Adipocyte (in vitro differentiated cells): ENCODE measurements around the gene EHBP1L1.

ENCODE experiments used
- DNase-seq: peaks from one replicate; pipeline ENCODE4 v3.0.0-alpha.2; 2015; ENCODE audit warnings: low read depth
- H3K27me3 ChIP-seq: replicated peaks from 2 replicates; pipeline ENCODE4 v1.7.0; 2013; ENCODE audit warnings: mild to moderate bottlenecking, low read length, moderate library complexity; ENCODE audit not compliant: control insufficient read depth, insufficient read depth
- H3K36me3 ChIP-seq: 2 replicates; pipeline ENCODE4 v1.7.0; 2013; ENCODE audit warnings: low read length, mild to moderate bottlenecking, moderate library complexity; ENCODE audit not compliant: control insufficient read depth, insufficient read depth, severe bottlenecking
- H3K4me1 ChIP-seq: 2 replicates; pipeline ENCODE4 v1.7.0; 2013; ENCODE audit warnings: mild to moderate bottlenecking, low read length, moderate library complexity; ENCODE audit not compliant: control insufficient read depth, insufficient read depth
- H3K4me3 ChIP-seq: 2 replicates; pipeline ENCODE4 v1.7.0; 2013; ENCODE audit warnings: mild to moderate bottlenecking, low read length, moderate library complexity
- H3K9ac ChIP-seq: 2 replicates; pipeline ENCODE4 v1.7.0; 2013; ENCODE audit warnings: mild to moderate bottlenecking, low read length, moderate library complexity
- H3K9me3 ChIP-seq: 2 replicates; pipeline ENCODE4 v1.7.0; 2013; ENCODE audit warnings: mild to moderate bottlenecking, low read length, moderate library complexity; ENCODE audit not compliant: control insufficient read depth

Gene EHBP1L1

DNA sequence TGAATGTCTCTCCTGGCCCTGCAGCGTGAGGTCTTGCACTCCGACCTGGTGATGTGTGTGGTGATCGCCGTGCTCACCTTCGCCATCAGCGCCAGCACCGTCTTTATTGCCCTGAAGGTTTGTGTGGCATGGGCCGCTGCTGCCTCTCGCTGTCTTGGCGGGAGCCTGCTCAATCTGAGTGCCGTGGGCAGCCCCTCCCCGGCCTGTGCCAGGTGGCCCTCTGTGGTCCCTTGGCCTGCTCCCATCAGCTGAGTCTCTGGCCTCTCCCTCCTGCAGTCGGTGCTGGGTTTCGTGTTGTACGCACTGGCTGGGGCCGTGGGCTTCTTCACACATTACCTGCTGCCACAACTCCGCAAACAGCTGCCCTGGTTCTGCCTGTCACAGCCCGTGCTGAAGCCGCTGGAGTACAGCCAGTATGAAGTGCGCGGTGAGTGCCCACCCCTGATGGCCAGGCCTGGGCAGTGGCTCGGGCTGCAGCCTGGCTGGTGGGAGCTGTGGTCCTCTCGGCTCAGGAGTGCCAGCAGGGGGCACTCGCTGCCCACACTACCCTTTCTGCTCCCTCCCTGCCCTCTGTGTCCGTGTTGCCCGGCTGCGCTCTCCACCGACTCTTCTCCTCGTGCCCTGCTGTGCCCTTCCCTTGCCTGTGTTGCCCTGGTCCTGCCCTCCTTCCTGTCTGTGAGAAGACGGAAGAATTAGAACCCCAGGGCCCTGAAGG, 49.9 kb downstream of the EHBP1L1 start:
- H3K9me3 ChIP-seq, result no peaks in the 10 kb centered on the region
- H3K27me3 ChIP-seq, result no peaks in the 10 kb centered on the region
- no peak overlapping the region for H3K4me3 ChIP-seq
- H3K4me1 ChIP-seq, result no peaks in the 10 kb centered on the region
- DNase-seq, result peak; percentile 32
- no peak overlapping the region for H3K9ac ChIP-seq
- H3K36me3 ChIP-seq, result peaks cover 92% of the 10 kb centered on the region

- no peaks in the 10 kb centered on the region for H3K4me1 ChIP-seq
- peaks cover 89% of the 10 kb centered on the region for H3K36me3 ChIP-seq
- H3K9ac ChIP-seq, result no peak overlapping the region
- H3K27me3 ChIP-seq, result no peaks in the 10 kb centered on the region
- DNase-seq, result no peak
- H3K4me3 ChIP-seq, result no peak overlapping the region
- no peaks in the 10 kb centered on the region for H3K9me3 ChIP-seq
These were observed 51.3 kb downstream of the EHBP1L1 start for GRCh38 chr11:65627202-65627601.

- no peaks in the 10 kb centered on the region for H3K4me1 ChIP-seq
- DNase-seq, result no peak
- no peaks in the 10 kb centered on the region for H3K9me3 ChIP-seq
- H3K9ac ChIP-seq, result no peak overlapping the region
- H3K36me3 ChIP-seq, result peaks cover 76% of the 10 kb centered on the region
- no peak overlapping the region for H3K4me3 ChIP-seq
- no peaks in the 10 kb centered on the region for H3K27me3 ChIP-seq
These were observed 53.7 kb downstream of the EHBP1L1 start for GRCh38 chr11:65629579-65629978.

GRCh38 chr11:65630215-65630614, 54.4 kb downstream of the EHBP1L1 start:
- no peak overlapping the region for H3K9ac ChIP-seq
- H3K4me3 ChIP-seq, result no peak overlapping the region
- H3K4me1 ChIP-seq, result no peaks in the 10 kb centered on the region
- peaks cover 77% of the 10 kb centered on the region for H3K36me3 ChIP-seq
- H3K9me3 ChIP-seq, result no peaks in the 10 kb centered on the region
- no peak for DNase-seq
- H3K27me3 ChIP-seq, result no peaks in the 10 kb centered on the region

DNA sequence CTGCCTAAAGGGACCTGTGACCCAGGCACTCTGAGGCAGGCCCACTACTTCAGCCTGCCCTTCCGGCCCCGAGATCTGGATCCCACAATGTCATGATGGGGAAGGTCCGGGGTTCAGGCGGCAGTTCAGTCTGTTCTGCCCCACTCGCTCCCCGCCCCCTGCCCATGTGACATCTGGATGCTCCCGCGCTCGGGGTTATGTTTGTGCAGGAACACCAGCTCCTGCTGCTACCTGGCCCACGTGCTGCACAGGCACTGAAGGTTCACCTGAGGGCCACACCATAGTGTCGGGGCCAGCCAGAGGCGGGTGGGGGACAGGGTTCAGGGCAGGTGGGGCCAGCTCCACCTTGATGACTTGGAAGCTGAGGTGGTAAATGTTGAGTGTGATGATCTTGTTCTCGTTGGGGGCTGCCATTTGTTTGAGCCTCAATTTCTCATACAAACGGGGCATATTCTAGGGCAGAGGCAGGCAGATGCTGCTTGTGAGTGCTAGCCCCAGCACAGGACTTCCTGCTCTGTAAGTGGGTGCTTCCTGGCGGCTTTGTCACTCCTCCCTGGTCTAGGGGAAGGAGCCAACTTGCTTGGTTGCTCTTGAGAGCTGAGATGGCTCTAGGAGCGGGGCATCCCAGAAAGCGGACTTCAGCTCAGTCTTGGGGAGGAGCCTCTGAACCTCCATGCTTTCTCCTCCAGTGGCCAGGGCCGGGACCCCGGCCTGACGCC, 57.7 kb downstream of the EHBP1L1 start:
- no peaks in the 10 kb centered on the region for H3K9me3 ChIP-seq
- peaks cover 64% of the 10 kb centered on the region for H3K36me3 ChIP-seq
- H3K4me1 ChIP-seq, result peaks cover 10% of the 10 kb centered on the region
- H3K4me3 ChIP-seq, result no peak overlapping the region
- no peaks in the 10 kb centered on the region for H3K27me3 ChIP-seq
- no peak for DNase-seq
- no peak overlapping the region for H3K9ac ChIP-seq

GRCh38 chr11:65634109-65634436, 58.2 kb downstream of the EHBP1L1 start:
- Histone ChIP-seq H3K36me3 (peaks cover 59% of the 10 kb centered on the region), H3K27me3 (no peaks in the 10 kb centered on the region), H3K9me3 (no peaks in the 10 kb centered on the region), H3K4me3 (no peak overlapping the region), H3K9ac (no peak overlapping the region), H3K4me1 (peaks cover 13% of the 10 kb centered on the region)
- DNase-seq, result no peak

DNA sequence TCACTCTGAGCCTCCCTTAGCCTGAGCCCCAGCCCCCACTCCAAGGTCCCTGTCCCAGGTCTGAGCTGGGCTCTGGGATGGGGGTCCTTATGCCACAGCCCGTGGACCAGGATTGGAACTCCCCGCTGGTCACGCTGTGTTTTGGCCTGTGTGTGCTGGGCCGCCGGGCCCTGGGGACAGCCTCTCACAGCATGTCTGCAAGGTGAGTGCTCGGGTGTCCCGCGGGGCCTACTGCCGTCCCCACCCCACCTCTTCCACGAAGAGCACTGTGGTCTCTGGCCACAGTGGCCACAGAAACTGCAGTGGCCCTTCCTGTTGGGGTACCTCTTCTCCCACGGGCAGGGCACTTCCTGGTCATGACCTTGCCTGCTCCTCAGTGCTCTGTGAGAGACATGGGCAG, 58.6 kb downstream of the EHBP1L1 start:
- H3K4me3 ChIP-seq, result no peak overlapping the region
- no peaks in the 10 kb centered on the region for H3K27me3 ChIP-seq
- no peak overlapping the region for H3K9ac ChIP-seq
- peaks cover 13% of the 10 kb centered on the region for H3K4me1 ChIP-seq
- H3K9me3 ChIP-seq, result no peaks in the 10 kb centered on the region
- DNase-seq, result no peak
- H3K36me3 ChIP-seq, result peaks cover 55% of the 10 kb centered on the region

DNA sequence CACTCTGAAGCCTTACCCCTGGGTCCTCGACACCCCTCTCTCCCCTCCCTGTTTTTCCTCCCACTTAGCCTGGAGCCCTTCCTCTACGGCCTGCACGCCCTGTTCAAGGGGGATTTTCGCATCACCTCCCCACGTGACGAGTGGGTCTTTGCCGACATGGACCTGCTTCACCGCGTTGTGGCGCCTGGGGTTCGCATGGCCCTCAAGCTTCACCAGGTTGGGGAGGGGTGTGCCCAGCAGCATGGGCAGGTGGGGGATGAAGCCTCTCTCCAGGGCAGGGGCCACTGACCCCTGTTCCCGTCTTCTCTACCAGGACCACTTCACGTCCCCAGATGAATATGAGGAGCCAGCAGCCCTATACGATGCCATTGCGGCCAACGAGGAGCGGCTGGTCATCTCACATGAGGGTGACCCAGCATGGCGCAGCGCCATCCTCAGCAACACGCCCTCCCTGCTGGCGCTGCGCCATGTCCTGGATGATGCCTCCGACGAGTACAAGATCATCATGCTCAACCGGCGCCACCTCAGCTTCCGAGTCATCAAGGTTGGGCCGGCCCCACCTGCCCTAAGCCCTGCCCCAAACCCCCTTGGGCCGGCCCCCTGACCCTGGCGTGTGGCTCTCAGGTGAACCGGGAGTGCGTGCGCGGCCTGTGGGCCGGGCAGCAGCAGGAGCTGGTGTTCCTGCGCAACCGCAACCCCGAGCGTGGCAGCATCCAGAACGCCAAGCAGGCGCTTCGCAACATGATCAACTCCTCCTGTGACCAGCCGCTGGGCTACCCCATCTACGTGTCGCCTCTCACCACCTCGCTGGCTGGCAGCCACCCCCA, 59.3 kb downstream of the EHBP1L1 start:
- Histone ChIP-seq H3K4me1 (peaks cover 13% of the 10 kb centered on the region), H3K27me3 (no peaks in the 10 kb centered on the region), H3K9ac (no peak overlapping the region), H3K36me3 (peaks cover 48% of the 10 kb centered on the region), H3K4me3 (no peak overlapping the region), H3K9me3 (no peaks in the 10 kb centered on the region)
- DNase-seq, result no peak

DNA sequence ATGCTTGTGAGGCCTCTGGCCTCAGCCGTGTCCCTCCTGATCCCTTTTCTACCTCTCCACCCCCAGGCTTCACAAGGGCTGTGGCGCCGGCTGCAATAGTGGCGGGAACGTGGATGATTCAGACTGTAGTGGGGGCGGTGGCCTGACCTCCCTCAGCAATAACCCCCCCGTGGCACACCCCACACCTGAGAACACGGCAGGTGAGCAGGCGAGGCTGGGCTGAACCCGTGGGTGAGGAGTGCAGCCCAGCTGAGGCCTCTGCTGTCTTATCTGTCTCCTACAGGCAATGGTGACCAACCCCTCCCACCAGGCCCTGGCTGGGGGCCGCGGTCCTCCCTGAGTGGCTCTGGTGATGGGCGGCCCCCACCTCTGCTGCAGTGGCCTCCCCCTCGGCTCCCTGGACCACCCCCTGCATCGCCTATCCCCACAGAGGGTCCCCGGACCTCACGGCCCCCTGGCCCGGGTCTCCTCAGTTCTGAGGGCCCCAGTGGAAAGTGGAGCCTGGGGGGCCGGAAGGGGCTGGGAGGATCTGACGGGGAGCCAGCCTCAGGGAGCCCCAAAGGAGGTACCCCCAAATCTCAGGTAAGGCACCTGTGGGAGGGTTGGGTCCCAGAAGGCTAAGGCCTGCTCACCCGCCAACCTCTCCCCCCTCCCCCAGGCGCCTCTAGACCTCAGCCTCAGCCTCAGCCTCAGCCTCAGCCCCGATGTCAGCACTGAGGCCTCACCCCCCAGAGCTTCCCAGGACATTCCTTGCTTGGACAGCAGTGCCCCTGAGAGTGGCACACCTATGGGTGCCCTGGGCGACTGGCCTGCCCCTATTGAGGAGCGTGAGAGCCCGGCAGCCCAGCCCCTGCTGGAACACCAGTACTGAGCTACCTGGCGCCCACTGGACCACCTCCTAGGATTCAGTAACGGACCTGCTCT, 60.5 kb downstream of the EHBP1L1 start:
- Histone ChIP-seq H3K4me1 (peaks cover 13% of the 10 kb centered on the region), H3K9ac (no peak overlapping the region), H3K36me3 (peaks cover 37% of the 10 kb centered on the region), H3K9me3 (no peaks in the 10 kb centered on the region), H3K4me3 (no peak overlapping the region), H3K27me3 (no peaks in the 10 kb centered on the region)
- DNase-seq, result no peak

- no peak for DNase-seq
- Histone ChIP-seq H3K9me3 (no peaks in the 10 kb centered on the region), H3K4me3 (no peak overlapping the region), H3K36me3 (peaks cover 31% of the 10 kb centered on the region), H3K4me1 (peaks cover 13% of the 10 kb centered on the region), H3K9ac (peak overlapping the region; percentile 29), H3K27me3 (no peaks in the 10 kb centered on the region)
These were observed 61.2 kb downstream of the EHBP1L1 start for GRCh38 chr11:65637032-65637557.
